Activated CD4-positive, alpha-beta T cell treated with anti-CD3 and anti-CD28 coated beads for 1 hour (primary cell): ENCODE results near the gene NKIRAS2.

ENCODE experiments used
- DNase-seq: peaks from one replicate; pipeline ENCODE4 v3.0.0-alpha.2; 2020

The NKIRAS2 gene

DNA sequence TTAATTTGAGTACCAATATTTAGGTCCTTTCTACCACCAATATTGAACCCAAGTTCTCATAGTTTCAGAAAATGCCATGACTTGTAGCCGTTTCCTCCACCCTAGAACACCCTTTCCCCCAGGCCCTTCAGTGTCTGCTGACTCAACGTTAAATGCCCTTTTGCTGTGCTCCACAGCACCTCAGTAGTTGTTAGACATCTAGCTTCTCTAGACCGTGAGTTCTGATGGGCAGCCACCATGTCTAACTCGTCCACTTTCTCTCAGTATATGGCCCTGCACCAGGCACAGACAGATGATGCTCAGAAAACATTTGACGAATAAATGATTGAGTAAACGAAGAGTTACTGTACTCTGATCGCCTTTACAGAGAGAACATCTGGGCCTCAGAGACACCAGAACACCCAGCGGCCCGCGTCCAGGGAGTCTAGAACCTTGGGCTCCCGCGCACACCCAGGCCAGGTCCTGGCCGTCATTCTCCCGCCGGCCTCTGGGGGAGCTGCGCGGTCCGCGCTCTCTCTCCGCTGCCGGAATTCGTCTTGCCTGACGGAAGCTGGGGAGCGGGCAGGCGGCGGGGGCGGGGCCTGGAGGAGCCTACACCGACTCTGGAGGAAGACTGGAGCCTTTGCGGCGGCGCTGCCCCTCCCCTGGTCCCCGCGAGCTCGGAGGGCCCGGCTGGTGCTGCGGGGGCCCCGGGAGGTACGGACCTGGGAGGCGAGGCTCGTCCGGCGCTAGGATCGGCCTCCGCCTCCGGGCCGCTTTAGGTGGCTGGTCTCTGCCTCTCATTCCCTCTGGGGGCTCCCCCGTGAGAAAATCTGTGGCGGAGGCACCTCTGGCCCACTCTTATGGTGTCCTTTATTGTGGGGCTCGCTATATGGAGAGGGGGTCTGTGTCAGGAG is at the start of gene NKIRAS2:
Gene NKIRAS2 (plus strand): TSS at position 582 of the 896 bp plus-strand sequence. CDS start 1,488 bp downstream, outside the sequence.
- peak; percentile 89 for DNase-seq

DNA sequence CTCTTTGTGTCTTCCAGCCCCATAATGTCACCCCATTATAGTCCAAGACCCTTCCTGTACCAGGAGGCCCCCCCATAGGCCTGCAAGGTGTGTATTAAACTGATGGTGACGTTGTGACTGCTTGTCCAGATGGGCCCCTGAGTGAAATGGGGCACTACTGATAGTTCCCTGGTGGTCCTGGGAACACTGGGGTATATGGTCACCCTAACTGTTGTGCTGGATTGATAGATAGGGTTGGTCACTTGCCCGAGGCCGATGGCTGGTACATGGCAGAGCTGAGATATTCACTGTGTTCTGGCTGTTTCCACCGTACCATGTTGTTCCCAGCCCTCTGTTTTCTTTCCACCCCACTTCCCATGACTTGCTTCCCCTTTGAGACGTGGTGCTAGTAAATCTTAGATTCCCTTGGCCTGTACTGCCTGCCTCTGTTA is 49.0 kb upstream of the NKIRAS2 start:
- no peak for DNase-seq

DNA sequence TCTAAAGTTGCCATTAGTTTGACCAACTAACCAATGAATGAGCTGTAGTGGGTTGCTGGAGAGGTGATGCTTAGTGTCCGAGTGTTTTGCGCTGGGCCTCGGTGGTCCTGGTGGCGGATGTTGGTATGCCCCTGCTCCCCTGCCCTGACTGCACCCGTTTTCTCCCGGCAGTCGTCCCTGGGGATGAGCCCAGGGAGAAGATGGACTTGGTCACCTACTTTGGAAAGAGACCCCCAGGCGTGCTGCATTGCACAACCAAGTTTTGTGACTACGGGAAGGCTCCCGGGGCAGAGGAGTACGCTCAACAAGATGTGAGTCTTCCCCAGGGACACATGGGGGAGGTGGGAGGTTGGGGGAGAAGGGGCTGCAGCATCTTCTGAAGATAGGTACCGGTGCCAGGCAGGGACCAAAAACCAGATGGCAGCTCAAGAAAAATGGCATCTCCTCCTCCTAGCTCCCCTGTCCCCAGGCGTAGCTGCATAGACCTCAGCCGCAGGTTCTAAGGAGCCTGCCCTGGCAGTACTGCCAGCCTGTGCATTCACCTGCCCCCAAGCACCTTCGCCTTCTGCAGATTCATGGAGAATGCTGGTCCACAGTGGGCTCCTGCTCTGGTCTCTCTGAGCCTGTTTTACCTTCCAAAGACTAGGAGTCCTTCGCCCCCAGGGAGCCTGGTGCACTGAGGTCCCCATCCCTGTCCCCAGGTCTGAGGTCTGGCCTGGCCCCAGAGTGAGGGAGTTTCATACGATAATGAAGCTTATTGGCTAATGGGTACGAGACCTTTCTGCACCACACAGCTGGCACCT is 48.0 kb upstream of the NKIRAS2 start:
- no peak for DNase-seq

DNA sequence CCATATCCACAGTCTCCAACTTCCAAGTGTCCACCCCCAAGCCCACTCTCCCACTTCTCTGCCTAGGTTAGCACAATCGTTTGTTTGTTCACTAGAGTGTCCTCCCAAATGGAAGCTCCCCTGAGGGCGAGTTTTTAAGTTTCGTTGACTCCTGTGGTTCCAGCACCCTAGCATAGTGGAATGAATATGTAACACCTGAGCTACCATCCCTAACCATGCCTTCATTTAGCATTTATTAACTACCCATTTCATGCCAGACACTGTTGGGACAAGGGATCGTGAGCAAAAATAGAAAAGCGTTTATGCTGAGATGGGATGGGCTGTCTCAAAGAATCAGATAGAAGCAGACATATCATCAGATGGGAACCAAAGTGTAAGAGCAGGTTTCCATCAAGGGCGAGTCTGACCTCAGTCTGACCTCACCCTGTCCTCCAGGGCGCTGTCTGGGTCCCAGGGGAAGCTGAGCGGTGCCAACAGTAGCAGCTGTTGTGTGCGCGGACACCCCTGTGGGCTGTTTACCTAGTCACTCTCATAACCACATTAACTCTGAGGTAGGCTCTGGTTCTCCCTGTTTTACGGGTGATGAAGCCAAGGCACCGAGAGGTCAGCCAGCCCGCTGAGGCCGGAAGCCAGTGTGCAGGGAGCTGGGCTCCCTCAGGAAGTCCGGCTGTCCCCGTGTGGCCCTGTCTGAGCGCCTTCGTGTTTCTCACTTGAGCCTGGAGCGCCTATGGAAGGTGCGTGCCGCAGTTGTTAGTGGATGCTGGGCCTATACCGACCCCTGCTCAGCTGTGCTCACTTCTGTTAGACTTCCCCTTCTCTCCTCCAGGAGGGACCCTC is 47.1 kb upstream of the NKIRAS2 start:
- DNase-seq: no peak

DNA sequence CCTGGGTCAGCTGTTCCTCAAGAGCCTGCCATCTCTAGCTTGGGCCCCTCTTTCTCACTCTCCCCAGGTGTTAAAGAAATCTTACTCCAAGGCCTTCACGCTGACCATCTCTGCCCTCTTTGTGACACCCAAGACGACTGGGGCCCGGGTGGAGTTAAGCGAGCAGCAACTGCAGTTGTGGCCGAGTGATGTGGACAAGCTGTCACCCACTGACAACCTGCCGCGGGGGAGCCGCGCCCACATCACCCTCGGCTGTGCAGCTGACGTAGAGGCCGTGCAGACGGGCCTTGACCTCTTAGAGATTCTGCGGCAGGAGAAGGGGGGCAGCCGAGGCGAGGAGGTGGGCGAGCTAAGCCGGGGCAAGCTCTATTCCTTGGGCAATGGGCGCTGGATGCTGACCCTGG is 46.5 kb upstream of the NKIRAS2 start:
- no peak for DNase-seq

DNA sequence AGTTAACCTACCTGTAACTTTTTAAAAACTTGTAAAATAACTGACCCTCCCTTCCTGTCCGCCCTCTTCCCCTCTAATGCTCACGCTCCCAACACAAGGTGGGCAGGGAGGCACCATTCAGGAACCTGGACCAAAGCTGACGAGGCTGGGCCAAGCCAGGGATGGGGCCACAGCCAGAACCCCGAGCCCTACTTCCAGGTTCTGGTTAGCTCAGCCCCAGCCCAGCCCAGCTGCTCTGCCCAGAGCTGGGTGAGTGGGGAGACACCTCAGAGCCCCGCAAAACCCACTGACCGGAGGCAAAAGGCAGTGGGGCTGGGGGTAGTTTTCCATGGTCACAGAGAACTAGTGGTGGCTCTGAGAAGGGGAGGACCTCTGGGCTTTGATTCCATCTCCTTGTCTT is 45.9 kb upstream of the NKIRAS2 start:
- no peak for DNase-seq

DNA sequence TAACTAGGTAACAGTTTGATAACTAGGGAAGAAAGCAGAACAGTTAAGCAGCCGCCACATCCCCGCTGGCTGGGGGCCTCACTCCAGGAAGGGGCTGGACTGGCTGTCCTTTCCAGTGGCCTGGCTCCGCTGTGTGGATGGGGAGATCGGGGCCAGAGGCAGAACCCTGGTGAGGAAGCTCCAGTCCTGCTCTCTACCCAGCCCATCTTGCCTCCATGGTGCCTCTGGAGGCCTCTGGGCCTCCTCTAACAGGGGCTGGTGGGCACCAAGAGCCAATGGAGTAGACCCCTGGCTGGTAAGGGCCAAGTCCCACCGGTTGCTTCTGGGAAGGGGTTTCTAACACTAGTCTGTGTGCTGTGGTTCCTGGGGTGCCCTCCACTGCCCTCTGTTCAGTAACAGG is 45.2 kb upstream of the NKIRAS2 start:
- DNase-seq: no peak

DNA sequence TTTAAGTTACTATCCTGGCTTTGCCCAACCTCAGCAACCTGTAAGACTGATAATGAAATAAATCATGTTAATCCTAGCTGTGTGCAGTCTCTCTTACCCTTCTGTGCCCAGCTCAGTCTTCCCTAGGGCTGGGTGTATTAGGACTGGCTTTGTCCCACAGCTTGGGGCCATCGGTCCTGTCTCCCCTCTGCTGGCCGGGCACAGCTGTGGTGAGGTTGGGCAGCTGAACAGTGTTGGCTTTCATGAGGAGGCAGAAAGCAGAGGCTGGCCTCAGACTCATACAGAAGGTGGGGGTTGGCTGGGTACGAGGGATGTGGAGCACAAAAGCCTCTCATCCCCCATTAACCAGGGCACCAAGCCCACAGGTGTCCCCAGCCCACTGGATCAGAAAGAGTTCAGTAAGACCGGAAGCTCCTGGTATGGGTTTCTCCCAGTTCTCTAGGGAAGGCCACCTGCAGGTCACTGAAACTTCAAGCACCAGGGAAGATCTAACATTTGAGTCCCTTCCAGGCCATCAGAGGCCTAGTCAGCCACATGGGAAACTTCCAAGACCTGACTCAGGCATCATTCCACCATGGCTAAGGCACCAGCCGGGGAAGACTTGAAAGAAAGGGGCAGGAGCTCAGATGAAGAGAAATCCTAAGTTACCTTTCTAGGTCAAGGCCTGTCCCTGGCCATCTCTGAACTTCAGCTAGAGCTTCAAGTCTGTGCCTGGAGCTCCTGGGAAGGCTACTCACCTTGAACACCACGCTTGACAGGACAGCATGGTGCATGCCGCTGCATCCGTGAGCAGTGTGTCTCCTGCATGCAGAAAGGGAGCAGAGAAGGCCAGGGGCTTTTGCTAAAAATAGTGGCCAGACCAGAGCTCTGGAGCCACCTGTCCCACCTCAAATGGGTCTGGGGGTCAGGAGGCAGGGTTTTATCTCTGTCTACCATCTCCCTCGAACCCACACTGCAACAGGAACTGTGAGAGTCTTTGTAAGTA is 44.5 kb upstream of the NKIRAS2 start:
- no peak for DNase-seq

DNA sequence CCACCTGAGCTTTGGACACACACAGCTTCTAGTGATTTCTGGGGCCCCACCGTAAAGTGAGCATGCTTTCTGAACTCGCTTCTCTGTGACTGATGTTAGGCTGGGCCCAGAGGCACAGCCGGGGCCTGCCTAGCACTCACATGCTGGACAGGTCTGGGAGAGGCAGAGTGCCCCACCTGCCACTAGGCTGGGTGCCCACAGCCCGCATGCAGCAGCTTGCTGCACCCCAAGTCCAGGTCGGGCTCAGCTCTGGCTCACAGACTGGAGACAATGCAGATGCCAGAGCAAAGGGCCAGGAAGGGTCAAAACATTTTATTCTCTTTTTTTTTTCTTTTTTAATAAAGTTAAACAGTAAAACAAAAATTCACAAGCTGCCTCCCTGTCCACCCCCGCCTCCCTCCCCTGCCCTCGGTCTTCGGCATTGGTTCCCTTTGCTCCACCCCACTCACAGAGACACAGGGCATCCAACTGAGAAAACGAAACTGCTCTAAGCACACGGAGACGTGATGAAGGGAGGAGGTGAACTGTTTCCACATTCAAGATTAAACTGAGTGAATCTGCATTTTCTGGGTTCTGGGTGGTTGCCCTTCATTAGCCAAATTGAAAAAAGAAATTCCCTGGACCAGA is 43.6 kb upstream of the NKIRAS2 start:
- DNase-seq: no peak

DNA sequence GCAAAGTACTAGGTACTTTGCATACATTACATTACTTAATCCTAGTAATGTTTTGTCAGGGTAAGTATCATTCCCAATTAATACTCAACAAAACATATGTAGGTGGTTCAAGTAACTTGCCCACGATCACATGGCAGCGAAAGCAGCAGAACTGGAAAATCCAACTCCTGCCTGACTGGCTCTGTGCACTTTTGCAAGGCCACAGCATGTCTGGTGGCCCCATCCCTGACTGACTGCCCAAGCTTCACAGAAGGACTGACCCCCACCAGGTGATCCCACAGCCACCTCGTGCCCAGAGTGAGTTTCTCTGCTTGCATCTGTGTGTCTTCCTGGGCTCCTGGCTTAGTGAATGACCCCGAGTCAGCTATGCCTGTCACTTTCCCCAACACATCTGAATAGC is 41.9 kb upstream of the NKIRAS2 start:
- no peak for DNase-seq

DNA sequence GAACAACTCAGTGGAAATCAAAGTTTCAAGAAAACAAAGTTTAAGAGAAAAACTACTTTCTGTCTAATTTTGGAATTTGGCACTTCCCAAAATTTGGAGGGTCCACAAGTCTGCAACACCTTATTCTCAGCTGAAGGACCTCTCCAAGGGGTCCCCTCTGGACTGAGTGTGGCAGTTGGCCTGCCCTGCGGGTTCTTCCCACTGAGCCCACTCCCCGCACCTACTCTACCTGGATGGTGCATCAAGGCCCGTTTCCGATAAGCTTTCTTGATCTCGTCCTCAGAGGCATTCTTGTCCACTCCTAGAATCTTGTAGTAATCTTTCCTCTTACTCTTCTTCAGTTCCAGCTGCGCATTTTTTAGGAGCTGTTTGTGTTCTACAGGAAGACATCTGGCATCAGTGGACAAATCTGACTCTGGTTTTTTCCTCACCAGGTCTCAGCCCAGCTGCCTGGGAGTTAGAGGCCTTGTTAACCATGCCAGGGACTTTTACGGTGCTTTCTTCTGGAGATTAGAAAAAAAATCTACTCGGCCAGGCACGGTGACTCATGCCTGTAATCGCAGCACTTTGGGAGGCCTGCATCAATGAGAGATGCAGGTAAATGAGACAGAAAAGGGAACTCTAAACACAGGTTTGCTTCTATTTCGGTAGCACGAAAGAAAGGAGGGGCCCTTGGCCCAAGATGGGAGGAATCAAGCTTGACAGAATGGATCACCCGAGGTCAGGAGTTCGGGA is 37.7 kb upstream of the NKIRAS2 start:
- DNase-seq: no peak

DNA sequence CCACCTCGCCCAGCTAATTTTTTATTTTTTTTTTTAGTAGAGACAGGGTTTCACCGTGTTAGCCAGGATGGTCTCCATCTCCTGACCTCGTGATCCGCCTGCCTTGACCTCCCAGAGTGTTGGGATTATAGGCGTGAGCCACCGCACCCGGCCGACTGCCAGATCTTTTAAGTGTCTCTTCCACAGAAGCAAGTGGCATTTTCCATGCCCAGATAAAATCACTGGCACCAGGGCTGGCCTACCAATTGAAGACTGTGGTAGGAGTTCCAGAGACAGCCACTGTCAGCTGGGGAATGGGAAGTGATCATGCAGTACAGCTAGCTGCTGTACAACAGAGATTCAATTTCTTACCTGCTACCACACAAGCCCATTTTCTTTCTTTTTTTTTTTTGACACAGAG is 35.4 kb upstream of the NKIRAS2 start:
- DNase-seq: no peak

DNA sequence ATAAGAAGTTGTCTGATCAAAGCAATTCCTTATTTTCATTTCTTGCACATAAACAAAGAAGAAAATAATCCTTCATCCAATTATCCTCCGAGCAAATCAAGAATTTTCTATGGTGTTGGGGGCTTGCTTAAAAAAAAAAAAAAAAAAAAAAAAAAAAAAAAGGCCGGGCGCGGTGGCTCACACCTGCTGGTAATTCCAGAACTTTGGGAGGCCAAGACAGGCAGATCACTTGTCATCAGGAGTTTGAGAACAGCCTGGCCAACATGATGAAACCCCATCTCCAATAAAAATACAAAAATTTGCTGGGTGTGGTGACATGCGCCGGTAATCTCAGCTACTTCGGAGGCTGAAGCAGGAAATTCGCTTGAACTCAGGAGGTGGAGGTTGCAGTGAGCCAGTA is 34.0 kb upstream of the NKIRAS2 start:
- DNase-seq: no peak

DNA sequence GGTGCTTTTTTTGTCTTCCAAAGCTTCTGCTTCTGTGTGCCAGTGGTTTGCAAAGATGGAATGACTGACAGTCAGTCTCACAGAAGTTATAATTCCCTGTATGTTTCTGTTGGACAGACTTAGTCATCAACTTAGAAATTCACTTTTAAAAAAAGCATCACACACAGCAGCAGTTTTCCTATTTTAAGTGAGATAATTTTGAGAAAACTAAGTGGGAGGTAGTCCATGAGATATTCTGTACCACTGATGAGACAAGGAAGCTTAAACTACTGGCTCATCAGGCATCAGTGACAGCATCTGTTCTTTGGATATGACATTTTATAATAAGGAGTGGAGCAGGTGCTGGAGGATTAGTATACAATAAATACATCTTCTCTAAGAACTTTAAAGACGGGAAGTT is 33.3 kb upstream of the NKIRAS2 start:
- no peak for DNase-seq

DNA sequence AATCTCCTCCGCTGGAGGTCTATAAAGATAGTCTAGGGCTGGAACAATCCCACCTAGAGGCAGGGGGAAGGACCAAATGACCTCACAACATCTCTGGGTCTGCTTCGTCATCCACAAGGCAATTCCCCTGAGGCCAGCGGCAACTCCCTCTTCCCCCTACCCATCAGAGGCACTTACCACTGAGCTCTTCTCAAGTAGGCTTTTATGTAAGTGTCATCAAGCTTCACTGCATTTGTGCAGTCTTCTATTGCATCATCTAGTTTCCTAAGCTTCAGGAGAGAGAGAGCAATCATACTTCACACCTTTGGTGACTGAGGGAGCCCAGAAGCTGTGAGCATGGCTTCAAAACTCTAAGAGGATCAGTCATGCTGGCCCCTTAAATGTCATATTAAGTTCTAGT is 32.2 kb upstream of the NKIRAS2 start:
- no peak for DNase-seq

DNA sequence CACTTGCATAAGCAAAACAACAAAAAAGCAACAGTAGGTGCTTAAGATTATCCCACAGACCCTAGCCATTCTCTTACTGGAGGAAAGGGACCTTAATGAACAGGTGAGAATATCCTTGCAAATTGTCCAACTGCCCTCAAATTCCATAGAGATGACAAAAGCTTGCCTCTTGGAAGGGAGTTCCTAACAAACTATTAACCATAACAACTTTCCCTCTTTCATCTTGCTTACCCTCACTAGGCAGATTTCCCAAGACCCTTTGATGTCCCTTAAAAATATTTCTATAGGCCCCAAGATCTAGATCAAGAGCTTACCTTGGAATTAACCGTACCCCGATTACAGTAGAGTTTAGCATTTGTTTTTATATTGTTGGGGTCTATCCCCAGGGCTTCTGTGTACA is 31.5 kb upstream of the NKIRAS2 start:
- DNase-seq: no peak

DNA sequence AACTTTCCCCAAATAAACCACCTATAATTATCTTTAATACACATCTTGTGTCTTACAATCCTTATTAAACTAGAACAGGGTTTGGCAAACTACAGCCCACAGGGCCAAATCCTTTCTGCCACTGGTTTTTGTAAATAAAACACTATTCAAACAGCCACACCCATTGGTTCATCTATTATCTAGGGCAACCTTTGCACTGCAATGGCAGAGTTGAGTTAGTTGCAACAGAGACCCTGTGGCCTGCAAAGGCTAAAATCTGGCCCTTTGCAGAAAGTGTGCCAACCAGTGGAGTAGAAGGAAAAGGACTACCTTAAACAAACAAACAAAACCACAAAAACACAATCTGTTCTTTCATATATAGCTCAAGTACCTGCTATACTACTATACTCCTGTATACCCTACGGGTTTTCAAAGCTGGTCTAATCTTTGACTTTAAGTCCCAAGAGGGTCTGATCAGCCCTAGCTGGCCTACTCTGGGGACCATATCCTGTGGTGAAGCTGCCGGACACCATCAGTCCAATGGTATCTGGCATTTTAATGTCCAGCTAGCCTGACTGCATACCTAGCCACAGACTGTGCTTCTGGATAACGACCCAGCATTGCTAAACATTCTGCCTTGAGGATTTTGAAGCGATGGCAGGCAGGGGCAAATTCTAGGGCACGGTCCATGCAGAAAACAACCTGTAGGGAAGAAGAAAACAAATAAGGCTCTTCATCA is 30.0 kb upstream of the NKIRAS2 start:
- DNase-seq: no peak

DNA sequence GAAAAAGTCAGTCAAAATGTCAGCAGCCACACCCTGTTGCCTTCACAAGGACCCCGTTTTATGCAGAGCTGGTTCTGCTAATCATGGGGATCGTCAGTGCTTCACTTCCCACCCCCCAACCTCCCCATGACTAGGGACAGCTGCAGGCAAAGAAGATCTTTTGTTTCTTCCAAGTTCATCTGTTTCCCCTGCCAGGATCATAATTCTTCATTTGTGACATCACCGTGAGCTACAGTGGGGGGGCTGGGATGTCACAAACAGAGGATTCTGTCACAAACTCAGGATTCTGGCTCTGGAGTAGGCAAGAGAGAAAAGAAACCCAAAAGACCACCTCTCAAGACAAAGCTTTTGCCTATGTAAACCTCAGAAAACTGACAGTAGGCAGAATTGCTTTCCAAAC is 27.3 kb upstream of the NKIRAS2 start:
- DNase-seq: no peak

DNA sequence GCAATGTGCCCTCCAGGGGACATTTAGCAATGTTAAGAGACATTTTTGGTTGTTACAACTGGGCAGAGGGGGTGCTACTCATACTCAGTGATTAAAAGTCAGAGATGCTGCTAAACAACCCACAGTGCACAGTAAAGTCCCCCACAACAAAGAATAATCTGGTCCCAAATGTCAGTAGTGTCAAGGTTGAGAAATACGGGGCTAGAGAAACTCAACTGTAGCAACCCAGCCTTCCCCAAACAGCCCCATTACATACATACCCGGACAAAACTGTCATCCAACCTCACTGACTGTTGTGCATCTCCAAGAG is 23.1 kb upstream of the NKIRAS2 start:
- no peak for DNase-seq

DNA sequence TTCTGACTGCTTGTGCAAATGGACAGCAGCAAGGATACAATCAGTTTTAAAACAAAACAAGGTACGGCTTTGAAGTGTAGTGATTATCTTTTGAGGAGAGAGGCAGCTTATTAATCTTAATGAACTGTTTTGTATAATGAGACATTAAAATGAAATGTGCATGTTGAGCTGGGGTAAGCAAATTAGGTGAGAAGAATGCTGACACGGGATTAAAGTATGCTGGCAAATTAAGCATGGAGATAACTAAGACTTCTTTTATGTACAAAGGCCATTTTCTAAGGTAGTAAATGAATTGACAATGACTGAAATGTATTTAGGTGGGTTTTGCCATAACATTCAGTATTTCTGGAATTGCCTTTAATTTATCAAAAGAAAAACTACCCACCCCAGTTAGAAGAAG is 21.4 kb upstream of the NKIRAS2 start:
- no peak for DNase-seq
